ENCODE data around the gene NTSR1.

NTSR1 gene

DNA sequence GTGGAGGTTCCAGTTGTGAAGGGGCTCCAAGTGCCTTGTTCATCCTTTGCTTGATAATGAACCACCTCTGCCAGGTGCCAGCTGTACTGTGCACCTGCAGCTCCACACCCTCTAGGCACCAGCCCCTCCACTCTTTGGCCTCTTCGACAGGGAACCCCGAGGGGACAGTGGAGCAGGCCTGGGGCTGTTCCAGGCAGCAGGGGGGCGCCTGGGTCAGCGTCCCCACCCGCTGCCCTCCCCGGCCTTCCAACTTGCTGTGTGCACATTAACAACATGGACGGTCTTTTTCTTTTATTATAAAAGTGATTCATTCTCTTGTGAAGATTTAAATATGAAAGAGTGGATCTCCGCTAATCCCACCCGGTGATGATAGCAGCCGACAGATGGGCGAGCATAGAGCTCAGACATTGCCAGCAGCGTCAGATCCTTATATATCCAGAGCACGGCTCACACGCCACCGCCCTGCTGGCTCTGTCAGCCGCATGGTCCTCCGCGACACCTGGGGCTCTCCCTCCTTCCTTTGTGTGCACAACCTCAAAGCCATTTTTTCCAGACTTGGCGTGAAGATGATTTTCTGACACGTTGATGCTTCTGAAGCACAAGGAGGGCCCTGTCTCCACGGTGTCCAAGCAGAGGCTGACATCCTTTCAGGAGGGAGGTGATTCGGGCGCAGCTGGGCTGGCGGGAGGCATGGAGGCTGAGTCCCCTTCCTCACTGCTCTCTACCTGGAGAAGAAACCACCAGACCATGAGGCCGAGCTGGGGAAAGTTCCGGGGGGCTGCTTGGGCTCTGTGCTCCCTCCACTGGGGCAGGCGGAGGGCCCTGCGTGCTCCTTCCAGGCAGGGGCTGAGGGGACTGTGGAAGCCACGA, 65.4 kb downstream of the NTSR1 start:
- DNase-seq, result no peak

GRCh38 chr20:62774762-62775161, 66.1 kb downstream of the NTSR1 start:
- DNase-seq, result no peak

GRCh38 chr20:62775206-62775605, 66.6 kb downstream of the NTSR1 start:
- no peak for DNase-seq

GRCh38 chr20:62776035-62776691, 67.5 kb downstream of the NTSR1 start:
- no peak for DNase-seq

GRCh38 chr20:62776692-62777527, 68.3 kb downstream of the NTSR1 start:
- peak; percentile 22 for DNase-seq

- DNase-seq, result no peak
Measured at GRCh38 chr20:62777528-62777830, 68.8 kb downstream of the NTSR1 start.

- DNase-seq, result no peak
Measured at GRCh38 chr20:62778058-62778457, 69.4 kb downstream of the NTSR1 start.

- no peak for DNase-seq
Measured at GRCh38 chr20:62778601-62779416, 70.2 kb downstream of the NTSR1 start.

- no peak for DNase-seq
Measured at GRCh38 chr20:62779417-62779685, 70.7 kb downstream of the NTSR1 start.

DNA sequence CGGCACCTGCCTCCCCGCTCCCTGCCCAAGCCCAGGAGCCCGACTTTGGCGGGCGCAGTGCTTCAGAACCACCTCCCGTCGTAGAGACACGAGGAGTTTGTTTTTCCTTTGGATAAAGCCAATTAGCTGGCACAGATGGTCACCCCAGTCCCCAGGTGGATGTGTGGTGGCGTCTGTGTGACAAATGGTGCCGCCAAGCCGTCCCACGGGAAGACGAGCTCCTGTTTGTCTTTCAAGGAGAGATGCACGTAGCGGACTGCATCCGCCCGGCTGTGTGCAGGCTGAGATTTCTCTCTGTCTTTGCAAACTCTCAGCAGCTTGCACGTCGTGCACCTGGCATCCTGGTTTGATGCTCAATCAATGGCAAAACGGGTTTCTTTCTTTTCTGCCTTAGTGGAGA, 71.6 kb downstream of the NTSR1 start:
- DNase-seq, result no peak

DNA sequence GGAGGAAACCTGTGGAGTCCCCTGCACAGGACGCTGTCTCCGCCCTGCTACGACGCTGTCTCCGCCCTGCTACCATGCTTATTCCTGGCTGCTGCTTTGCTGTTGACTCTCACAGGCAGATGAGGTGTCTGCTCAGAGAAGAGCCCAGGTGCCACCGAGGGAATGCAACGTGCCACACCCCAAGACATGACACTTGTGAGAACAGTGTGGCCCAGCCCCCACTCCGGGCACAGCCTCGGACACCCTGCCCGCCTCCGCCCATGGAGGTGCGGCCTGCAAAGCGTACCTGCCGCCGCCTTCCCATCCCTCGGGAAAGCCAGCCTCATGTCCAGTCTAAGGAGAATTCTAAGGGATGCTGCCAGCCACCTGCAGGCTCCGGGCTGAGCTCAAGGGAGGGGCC, 72.1 kb downstream of the NTSR1 start:
- no peak for DNase-seq

DNA sequence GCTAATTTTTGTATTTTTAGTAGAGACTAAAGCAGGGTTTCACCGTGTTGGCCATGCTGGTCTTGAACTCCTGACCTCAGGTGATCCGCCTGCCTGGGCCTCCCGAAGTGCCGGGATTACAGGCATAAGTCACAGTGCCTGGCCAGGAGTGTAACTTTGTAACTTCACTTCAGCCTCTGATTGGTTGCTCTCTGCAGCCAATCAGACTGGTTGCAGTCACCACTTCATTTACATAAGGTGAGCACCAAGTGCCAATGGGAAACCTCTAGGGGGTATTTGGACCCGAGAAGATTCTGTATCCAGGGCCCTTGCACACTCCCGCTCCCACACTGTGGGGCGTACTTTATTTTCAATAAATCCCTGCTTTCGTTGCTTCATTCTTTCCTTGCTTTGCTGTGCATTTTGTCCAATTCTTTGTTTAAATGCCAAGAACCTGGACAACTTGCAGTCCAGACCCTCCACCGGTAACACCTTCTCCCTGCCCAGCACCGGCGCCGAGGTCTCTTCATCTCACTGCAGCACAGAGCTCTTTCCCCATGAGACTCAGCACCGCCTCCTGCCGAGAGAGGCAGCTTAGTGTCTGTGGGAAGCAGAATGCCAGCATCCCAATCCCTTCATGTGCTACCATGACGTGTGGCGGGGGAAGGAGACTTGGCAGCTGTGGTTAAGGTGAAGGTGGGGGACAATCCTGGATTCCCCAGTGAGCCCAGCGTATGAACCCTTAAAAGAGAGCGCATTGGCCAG, 73.7 kb downstream of the NTSR1 start:
- DNase-seq, result no peak

DNA sequence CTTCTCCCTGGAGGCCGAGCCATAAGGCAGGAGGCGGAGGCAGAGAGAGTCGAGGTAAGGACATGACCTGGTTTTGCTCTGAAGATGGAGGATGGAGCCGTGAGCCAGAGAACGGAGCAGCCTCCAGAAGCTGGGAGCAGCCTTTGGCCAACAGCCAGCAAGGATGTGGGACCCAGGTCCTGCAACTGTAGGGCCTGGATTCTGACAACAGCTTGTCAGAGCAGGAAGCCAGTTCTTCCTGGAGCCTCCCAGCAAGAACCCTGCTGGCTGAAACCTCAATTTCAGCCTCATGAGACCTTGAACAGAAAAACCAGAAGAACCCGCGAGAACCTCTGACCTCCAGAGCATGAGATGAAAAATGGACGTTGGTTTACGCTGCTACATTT, 74.2 kb downstream of the NTSR1 start:
- no peak for DNase-seq

DNA sequence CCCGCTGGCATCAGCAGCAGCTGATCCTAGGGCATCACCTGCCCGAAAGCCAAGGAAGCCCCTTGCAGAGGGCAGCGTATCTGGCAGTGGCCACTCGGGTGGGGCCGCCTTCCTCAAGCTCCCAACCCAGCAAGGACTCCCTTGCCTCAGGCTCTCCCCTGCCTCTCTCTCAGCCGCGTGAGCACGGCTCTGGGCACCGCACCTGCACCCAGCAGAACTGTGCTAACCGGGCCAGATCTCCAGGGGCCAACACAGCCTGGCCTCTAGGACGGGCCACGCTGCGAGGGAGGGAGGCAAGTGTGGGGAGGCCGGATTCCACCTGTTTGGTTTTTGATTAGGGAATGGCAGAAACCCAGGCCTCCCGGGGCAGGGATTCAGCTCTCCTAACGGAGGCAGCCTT, 75.9 kb downstream of the NTSR1 start:
- no peak for DNase-seq

- no peak for DNase-seq
Measured at GRCh38 chr20:62785393-62785792, 76.8 kb downstream of the NTSR1 start.

DNA sequence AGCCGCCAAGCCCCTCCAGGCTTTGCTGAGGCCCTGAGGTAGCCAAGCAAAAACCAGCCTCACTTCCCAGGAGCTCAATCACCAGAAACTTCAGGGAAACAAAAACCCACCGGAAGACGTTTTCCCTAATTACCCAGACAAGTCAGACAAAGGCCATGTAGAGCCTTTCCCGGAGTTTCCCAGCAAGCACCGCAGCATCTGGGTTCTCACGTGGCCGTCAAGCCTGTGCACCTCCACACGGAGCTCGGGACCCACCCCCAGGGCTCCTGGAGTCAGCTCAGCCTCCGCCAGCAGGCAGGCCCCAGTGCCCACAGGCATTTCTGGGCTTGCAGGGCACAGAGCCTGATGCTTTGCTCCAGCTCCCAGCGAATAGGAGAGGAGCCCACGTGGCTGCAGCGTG, 77.5 kb downstream of the NTSR1 start:
- no peak for DNase-seq

DNA sequence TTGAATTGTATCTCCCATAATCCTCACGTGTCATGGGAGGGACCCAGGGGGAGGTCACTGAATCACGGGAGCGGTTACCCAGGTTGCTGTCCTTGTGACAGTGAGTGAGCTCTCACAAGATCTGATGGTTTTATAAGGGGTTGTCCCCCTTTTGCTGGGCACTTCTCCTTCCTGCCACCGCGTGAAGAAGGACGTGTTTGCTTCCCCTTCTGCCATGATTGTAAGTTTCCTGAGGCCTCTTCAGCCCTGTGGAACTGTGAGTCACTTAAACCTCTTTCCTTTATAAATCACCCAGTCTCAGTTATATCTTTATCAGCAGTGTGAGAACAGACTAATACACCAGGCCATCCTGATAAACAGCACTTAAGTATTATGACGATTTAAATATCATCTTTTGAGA, 78.7 kb downstream of the NTSR1 start:
- DNase-seq, result no peak

DNA sequence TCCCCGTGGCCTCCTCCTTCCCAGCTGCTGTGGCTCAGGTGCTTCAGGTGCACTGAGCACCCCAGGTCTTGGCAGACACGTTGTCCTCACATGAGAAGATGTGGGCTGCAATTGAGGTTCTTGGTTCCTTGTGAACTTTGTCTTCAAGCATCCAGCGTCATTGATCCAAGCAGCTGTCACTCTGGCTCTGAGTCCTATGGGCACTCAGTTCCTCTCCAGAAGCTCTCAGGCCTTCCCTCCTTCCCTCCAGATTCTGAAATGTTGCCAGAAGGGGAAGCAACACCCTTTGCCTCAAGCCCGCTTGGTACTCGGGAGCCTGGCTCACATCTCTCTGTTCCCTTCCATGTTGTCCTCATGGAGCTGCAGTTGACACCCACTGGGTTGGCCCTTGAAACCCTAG, 79.2 kb downstream of the NTSR1 start:
- no peak for DNase-seq

- DNase-seq, result no peak
Measured at GRCh38 chr20:62788607-62789006, 80.0 kb downstream of the NTSR1 start.

GRCh38 chr20:62790075-62790474, 81.4 kb downstream of the NTSR1 start:
- no peak for DNase-seq

DNA sequence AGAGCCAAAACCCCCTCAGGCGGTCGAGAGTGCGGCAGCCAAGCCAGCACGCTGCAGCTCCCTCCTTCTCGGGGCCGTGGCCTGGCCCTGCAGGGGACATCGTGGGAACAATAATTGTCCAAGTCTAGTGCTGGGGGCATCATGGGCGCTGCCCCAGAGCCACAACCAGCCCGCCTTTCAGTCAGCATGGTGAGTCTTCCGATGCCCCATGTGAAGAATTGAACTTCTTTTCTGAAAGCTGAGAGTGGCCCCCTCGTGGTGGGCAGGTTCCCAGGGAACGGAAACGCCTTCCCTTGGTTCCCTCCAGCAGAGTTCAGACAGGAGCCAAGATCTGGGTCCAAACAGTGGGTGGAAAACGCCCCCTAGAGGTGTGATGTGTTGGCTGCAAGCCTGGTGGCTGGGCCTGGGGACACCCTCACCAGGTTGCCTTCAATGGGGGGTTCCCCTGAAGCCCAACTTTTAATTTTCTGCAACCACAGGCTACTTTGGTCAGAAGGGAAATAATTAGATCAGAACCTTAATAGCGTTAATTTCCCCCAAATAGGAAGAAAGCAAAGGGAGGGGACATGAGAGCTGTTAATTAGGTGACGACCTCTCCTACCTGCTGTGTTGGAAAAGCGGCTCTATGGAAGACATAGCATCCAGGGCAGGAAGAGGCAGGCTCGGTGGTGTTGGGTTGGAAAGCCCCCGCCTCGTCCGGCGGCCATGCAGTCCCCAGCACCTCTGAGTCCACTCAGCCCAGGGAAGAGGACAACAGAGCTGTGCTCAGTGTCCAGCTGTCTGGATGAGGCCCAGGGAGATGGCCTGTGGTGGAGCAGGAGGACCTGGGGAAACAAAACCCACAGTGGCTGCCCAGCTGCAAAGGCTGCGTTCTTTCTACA, 82.9 kb downstream of the NTSR1 start:
- DNase-seq, result peak; percentile 85
